HepG2 (cell line): ENCODE data around the gene MFAP1. TPM values are rescaled to one million over a fixed set of nuclear protein-coding genes. Genes with fewer than 3 reads are reported as not detected.

ENCODE experiments used
- ELF4 ChIP-seq: sonication (generic); formaldehyde crosslinking; IDR thresholded peaks from 2 replicates; pipeline ENCODE4 v1.5.0; 2020; ENCODE audit warnings: missing genetic modification reagents, mild to moderate bottlenecking, moderate library complexity, borderline replicate concordance
- FOXK2 ChIP-seq: fragments of 450-650 bp; IDR thresholded peaks from 2 replicates; pipeline ENCODE4 v1.6.1; 2016
- FOXO1 ChIP-seq: sonication (generic); formaldehyde crosslinking; IDR thresholded peaks from 2 replicates; pipeline ENCODE4 v1.4.0; 2020; ENCODE audit warnings: missing genetic modification reagents
- HNRNPK ChIP-seq: fragments of 200-400 bp; formaldehyde crosslinking; IDR thresholded peaks from 2 replicates; pipeline ENCODE4 v1.6.1; 2018; ENCODE audit warnings: low read length, low read depth, moderate library complexity, mild to moderate bottlenecking; ENCODE audit not compliant: poor library complexity, severe bottlenecking
- HNRNPLL ChIP-seq: fragments of 200-400 bp; formaldehyde crosslinking; IDR thresholded peaks from 2 replicates; pipeline ENCODE4 v1.6.1; 2017; ENCODE audit warnings: mild to moderate bottlenecking, low read depth, low read length; ENCODE audit not compliant: poor library complexity, severe bottlenecking
- POGK ChIP-seq: sonication (generic); formaldehyde crosslinking; conservative IDR thresholded peaks from 2 replicates; pipeline ENCODE4 v1.8.0; 2022; ENCODE audit warnings: mild to moderate bottlenecking, moderate library complexity, missing genetic modification reagents
- PRMT3 ChIP-seq: sonication (generic); formaldehyde crosslinking; IDR thresholded peaks from 2 replicates; pipeline ENCODE4 v1.8.1; 2022; ENCODE audit warnings: low read depth, mild to moderate bottlenecking, moderate library complexity, missing genetic modification reagents, borderline replicate concordance
- RFXAP ChIP-seq: sonication (generic); formaldehyde crosslinking; IDR thresholded peaks from 2 replicates; pipeline ENCODE4 v1.4.0; 2020; ENCODE audit warnings: missing genetic modification reagents, borderline replicate concordance
- SP4 ChIP-seq: sonication (generic); formaldehyde crosslinking; IDR thresholded peaks from 2 replicates; pipeline ENCODE4 v1.8.1; 2023; ENCODE audit warnings: mild to moderate bottlenecking, missing genetic modification reagents
- TRAFD1 ChIP-seq: sonication (generic); formaldehyde crosslinking; IDR thresholded peaks from 2 replicates; pipeline ENCODE4 v1.5.1; 2020; ENCODE audit warnings: missing genetic modification reagents, mild to moderate bottlenecking, borderline replicate concordance
- ZBTB2 ChIP-seq: sonication (generic); formaldehyde crosslinking; IDR thresholded peaks from 2 replicates; pipeline ENCODE4 v1.8.0; 2022; ENCODE audit warnings: low read depth, missing genetic modification reagents
- ZBTB25 ChIP-seq: IDR thresholded peaks from 2 replicates; pipeline ENCODE4 v1.6.1; 2018; ENCODE audit warnings: missing genetic modification reagents
- ZHX2 ChIP-seq, 2 experiments: sonication (generic) in 1 of 2; formaldehyde crosslinking in 1 of 2; IDR thresholded peaks; 2 replicates each; pipeline versions ENCODE4 v1.6.1 to v1.9.0; 2014 to 2022; ENCODE audit warnings: antibody characterized with exemption in 1 of 2, borderline replicate concordance in 1 of 2, inconsistent platforms in 1 of 2, low read depth in 1 of 2, missing genetic modification reagents in 1 of 2
- ZNF350 ChIP-seq: sonication (generic); formaldehyde crosslinking; IDR thresholded peaks from 2 replicates; pipeline ENCODE4 v1.4.0; 2020; ENCODE audit warnings: mild to moderate bottlenecking, low read depth, missing genetic modification reagents, borderline replicate concordance
- ZNF577 ChIP-seq: sonication (generic); formaldehyde crosslinking; IDR thresholded peaks from 2 replicates; pipeline ENCODE4 v1.4.0; 2020; ENCODE audit warnings: mild to moderate bottlenecking, low read depth, missing genetic modification reagents, borderline replicate concordance
- polyA plus RNA-seq, 8 experiments: library from polyadenylated mRNA; depleted of rRNA in 3 of 8; stranded (reverse) in 7 of 8; unstranded in 1 of 8; fragments of >200 nt; fragmentation: Illumina TruSeq in 4 of 8; extraction: Trizol in 4 of 8; gene quantifications; 2 replicates each; pipeline versions ENCODE4 v1.2.1 to v1.2.3, GENCODE V29; 2011 to 2016; ENCODE audit warnings: low read depth in 4 of 8, missing spikeins in 1 of 8, mixed read lengths in 1 of 8; ENCODE audit not compliant: insufficient read depth in 1 of 8
- total RNA-seq, 5 experiments: library from RNA; depleted of rRNA; stranded (reverse); fragments of >200 nt; fragmentation: Illumina TruSeq; extraction: Trizol; gene quantifications; 2 replicates each; pipeline ENCODE4 v1.2.3, GENCODE V29; 2016; ENCODE audit warnings: low read depth in 1 of 5

The MFAP1 gene
- total and polyA plus RNA-seq, 2 of the 13 experiments (the other 11 are each of a cell fraction or from before 2014, with no cell fraction given): 11.8 to 39.5 TPM

GRCh38 chr15:43776718-43777266, 47.7 kb downstream of the MFAP1 start, which contains the start of gene ELL3 (continued):
- TF ChIP-seq TRAFD1 (no peak), ZHX2 (IDR thresholded peaks at IDR 0.05; ENCODE audit: low read depth) (no peak), ZHX2 (CRISPR knock-in tag; IDR thresholded peaks at IDR 0.05; ENCODE audit: borderline replicate concordance) (no peak), FOXO1 (CRISPR knock-in tag) (no peak), HNRNPLL (peak; percentile 15), ZBTB25 (CRISPR knock-in tag) (no peak), ZBTB2 (CRISPR knock-in tag) (no peak), ZNF350 (no peak), POGK (CRISPR knock-in tag) (peak; percentile 23; the same call in 1 of the 2 replicates), ZNF577 (CRISPR knock-in tag) (no peak), FOXK2 (no peak), PRMT3 (CRISPR knock-in tag) (no peak), RFXAP (CRISPR knock-in tag) (no peak), HNRNPK (no peak), ELF4 (CRISPR knock-in tag) (no peak; the same call in 1 of the 2 replicates), SP4 (CRISPR knock-in tag) (0 out of 2 replicates have a peak, but pooled peaks have one; percentile 43)
